ENCODE data around the gene SAMM50.

DNA sequence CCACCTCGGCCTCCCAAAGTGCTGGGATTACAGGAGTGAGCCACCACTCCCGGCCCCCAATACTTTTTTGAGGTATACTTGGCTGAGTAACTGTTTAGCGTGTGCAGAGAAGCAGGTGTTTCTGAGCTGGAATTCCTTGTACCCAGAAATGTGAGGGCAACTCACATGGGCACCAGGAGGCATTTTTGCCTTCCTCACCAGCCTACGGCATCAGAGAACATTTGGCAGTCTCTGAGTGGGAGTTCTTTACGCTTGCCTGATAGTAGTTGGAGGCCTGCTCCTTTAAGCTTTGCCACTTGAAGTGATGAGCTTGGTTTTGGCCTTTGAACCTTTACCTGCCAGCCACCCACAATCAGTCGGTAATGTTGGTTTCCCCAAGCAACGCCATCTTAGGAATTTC, 78.0 kb downstream of the SAMM50 start:
- TF ChIP-seq, protein P1, sequence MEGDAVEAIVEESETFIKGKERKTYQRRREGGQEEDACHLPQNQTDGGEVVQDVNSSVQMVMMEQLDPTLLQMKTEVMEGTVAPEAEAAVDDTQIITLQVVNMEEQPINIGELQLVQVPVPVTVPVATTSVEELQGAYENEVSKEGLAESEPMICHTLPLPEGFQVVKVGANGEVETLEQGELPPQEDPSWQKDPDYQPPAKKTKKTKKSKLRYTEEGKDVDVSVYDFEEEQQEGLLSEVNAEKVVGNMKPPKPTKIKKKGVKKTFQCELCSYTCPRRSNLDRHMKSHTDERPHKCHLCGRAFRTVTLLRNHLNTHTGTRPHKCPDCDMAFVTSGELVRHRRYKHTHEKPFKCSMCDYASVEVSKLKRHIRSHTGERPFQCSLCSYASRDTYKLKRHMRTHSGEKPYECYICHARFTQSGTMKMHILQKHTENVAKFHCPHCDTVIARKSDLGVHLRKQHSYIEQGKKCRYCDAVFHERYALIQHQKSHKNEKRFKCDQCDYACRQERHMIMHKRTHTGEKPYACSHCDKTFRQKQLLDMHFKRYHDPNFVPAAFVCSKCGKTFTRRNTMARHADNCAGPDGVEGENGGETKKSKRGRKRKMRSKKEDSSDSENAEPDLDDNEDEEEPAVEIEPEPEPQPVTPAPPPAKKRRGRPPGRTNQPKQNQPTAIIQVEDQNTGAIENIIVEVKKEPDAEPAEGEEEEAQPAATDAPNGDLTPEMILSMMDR (conservative IDR thresholded peaks at IDR 0.05; ENCODE audit: low read depth in 2 of 2): no peak
- TF ChIP-seq EZH2phosphoT487 (IDR thresholded peaks at IDR 0.05; ENCODE audit: unreplicated experiment) (no peak), EZH2 (IDR thresholded peaks at IDR 0.05; ENCODE audit: low read depth, unreplicated experiment) (no peak), POLR2AphosphoS5 (IDR thresholded peaks at IDR 0.05; ENCODE audit: low read depth) (no peak), ZNF114 (CRISPR knock-in tag; IDR thresholded peaks at IDR 0.05) (no peak)
- TF ChIP-seq, protein P2, sequence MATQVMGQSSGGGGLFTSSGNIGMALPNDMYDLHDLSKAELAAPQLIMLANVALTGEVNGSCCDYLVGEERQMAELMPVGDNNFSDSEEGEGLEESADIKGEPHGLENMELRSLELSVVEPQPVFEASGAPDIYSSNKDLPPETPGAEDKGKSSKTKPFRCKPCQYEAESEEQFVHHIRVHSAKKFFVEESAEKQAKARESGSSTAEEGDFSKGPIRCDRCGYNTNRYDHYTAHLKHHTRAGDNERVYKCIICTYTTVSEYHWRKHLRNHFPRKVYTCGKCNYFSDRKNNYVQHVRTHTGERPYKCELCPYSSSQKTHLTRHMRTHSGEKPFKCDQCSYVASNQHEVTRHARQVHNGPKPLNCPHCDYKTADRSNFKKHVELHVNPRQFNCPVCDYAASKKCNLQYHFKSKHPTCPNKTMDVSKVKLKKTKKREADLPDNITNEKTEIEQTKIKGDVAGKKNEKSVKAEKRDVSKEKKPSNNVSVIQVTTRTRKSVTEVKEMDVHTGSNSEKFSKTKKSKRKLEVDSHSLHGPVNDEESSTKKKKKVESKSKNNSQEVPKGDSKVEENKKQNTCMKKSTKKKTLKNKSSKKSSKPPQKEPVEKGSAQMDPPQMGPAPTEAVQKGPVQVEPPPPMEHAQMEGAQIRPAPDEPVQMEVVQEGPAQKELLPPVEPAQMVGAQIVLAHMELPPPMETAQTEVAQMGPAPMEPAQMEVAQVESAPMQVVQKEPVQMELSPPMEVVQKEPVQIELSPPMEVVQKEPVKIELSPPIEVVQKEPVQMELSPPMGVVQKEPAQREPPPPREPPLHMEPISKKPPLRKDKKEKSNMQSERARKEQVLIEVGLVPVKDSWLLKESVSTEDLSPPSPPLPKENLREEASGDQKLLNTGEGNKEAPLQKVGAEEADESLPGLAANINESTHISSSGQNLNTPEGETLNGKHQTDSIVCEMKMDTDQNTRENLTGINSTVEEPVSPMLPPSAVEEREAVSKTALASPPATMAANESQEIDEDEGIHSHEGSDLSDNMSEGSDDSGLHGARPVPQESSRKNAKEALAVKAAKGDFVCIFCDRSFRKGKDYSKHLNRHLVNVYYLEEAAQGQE (IDR thresholded peaks at IDR 0.05; ENCODE audit: unreplicated experiment): no peak
